B cell (primary cell): Measurements from ENCODE around the gene VIP.

Experiments used
- CTCF ChIP-seq: fragments of 200-600 bp; IDR thresholded peaks from one replicate; pipeline ENCODE4 v1.8.0; 2022; ENCODE audit warnings: antibody characterized with exemption, mild to moderate bottlenecking
- EZH2 ChIP-seq: IDR thresholded peaks from 2 replicates; pipeline ENCODE4 v1.6.1; 2012; ENCODE audit warnings: borderline replicate concordance, low read depth, mild to moderate bottlenecking, moderate library complexity, low read length; ENCODE audit not compliant: insufficient read depth, poor library complexity, severe bottlenecking

GRCh38 chr6:152726313-152726712 is 24.3 kb upstream of the VIP start:
- TF ChIP-seq EZH2 = no peak
- TF ChIP-seq CTCF = no peak
